A549 (cell line): Measurements from ENCODE around the gene ALG12. TPM values are rescaled to one million over a fixed set of nuclear protein-coding genes. Genes with fewer than 3 reads are reported as not detected.

Experiments
- ATAC-seq, 2 experiments: fragments of 200-7000 bp in 1 of 2; fragments of >200 bp in 1 of 2; cut with Nextera tagmentation in 1 of 2; cut with Tn5 transposase in 1 of 2; 3 replicates each; pipeline versions ENCODE4 v1.8.0 to v1.9.1; 2018 to 2020; ENCODE audit warnings: mild to moderate bottlenecking in 1 of 2, moderate library complexity in 1 of 2
- CTCF ChIA-PET: fragments of 300-600 bp; sonication (Branson Sonifier 250); formaldehyde crosslinking; extraction: SDS; loops from one replicate; lab custom pipeline; 2021; ENCODE audit warnings: antibody characterized with exemption, inconsistent platforms; lab: Yijun Ruan, JAX
- POLR2A ChIA-PET: fragments of 350-600 bp; formaldehyde crosslinking; extraction: SDS; loops from one replicate; lab custom pipeline; 2021; ENCODE audit warnings: antibody characterized with exemption, inconsistent platforms; lab: Yijun Ruan, JAX
- DNase-seq, 2 experiments: peaks; one replicate each; pipeline versions ENCODE4 v3.0.0 to v3.0.0-alpha.2; 2011 to 2016; ENCODE audit warnings: low read depth in 1 of 2, low spot score in 1 of 2
- FAIRE-seq: peaks from 2 replicates; lab custom pipeline; 2011; peaks lifted over from hg19 to GRCh38; lab: Jason Lieb, UNC
- H3K27ac ChIP-seq, 2 experiments: fragments of >200 bp; sonication (Bioruptor Twin); formaldehyde crosslinking; 3 replicates each; pipeline ENCODE4 v1.5.1; 2016 to 2017
- H3K4me1 ChIP-seq: fragments of >200 bp; sonication (Bioruptor Twin); formaldehyde crosslinking; 3 replicates; pipeline ENCODE4 v1.6.1; 2016
- H3K4me2 ChIP-seq: fragments of >200 bp; sonication (Bioruptor Twin); formaldehyde crosslinking; 3 replicates; pipeline ENCODE4 v1.6.1; 2016
- H3K4me3 ChIP-seq: fragments of >200 bp; sonication (Bioruptor Twin); formaldehyde crosslinking; 3 replicates; pipeline ENCODE4 v1.5.1; 2016
- H3K9me3 ChIP-seq: fragments of >200 bp; sonication (Bioruptor Twin); formaldehyde crosslinking; 3 replicates; pipeline ENCODE4 v1.6.1; 2016
- BHLHE40 ChIP-seq: IDR thresholded peaks from 2 replicates; pipeline ENCODE4 v1.6.1; 2012; ENCODE audit warnings: low read depth, low read length, inconsistent platforms
- CBX2 ChIP-seq: fragments of 200-600 bp; sonication (generic); IDR thresholded peaks from 2 replicates; pipeline ENCODE4 v1.6.1; 2016; ENCODE audit warnings: low read depth, mild to moderate bottlenecking, borderline replicate concordance
- CHD2 ChIP-seq: fragments of 150-350 bp; IDR thresholded peaks from 2 replicates; pipeline ENCODE4 v1.6.1; 2014; ENCODE audit warnings: low read length; ENCODE audit not compliant: partially characterized antibody
- EHF ChIP-seq: fragments of 250-450 bp; sonication (Bioruptor Pico); IDR thresholded peaks from 2 replicates; pipeline ENCODE4 v1.5.0; 2020; ENCODE audit warnings: mild to moderate bottlenecking
- EHMT2 ChIP-seq: fragments of 200-600 bp; sonication (generic); IDR thresholded peaks from 2 replicates; pipeline ENCODE4 v1.6.1; 2016; ENCODE audit warnings: antibody characterized with exemption, low read depth, mild to moderate bottlenecking, moderate library complexity
- FOXS1 ChIP-seq: fragments of 250-450 bp; sonication (Bioruptor Pico); IDR thresholded peaks from 2 replicates; pipeline ENCODE4 v1.5.0; 2020; ENCODE audit warnings: mild to moderate bottlenecking, moderate library complexity
- HOXB5 ChIP-seq: fragments of 250-450 bp; sonication (Bioruptor Pico); IDR thresholded peaks from 2 replicates; pipeline ENCODE4 v1.5.0; 2020; ENCODE audit warnings: mild to moderate bottlenecking, moderate library complexity
- JUN ChIP-seq, 2 experiments: fragments of >200 bp; sonication (Bioruptor Twin); formaldehyde crosslinking; IDR thresholded peaks; 2 replicates in 1 of 2; 3 replicates in 1 of 2; pipeline ENCODE4 v1.6.1; 2016 to 2017
- MAZ ChIP-seq: fragments of 150-350 bp; IDR thresholded peaks from 2 replicates; pipeline ENCODE4 v1.6.1; 2014; ENCODE audit warnings: antibody characterized with exemption, low read depth, low read length, borderline replicate concordance
- MYC ChIP-seq: IDR thresholded peaks from 2 replicates; pipeline ENCODE4 v1.6.1; 2012; ENCODE audit warnings: mild to moderate bottlenecking, inconsistent platforms, low read length, improper control_type of control experiment, borderline replicate concordance
- NPAS2 ChIP-seq: fragments of 250-450 bp; sonication (Bioruptor Pico); IDR thresholded peaks from 2 replicates; pipeline ENCODE4 v1.8.0; 2022; ENCODE audit warnings: mild to moderate bottlenecking, moderate library complexity, borderline replicate concordance
- NR3C1 ChIP-seq: fragments of >200 bp; sonication (Bioruptor Twin); formaldehyde crosslinking; IDR thresholded peaks from 3 replicates; pipeline ENCODE4 v1.6.1; 2017
- RCOR1 ChIP-seq: fragments of 150-350 bp; IDR thresholded peaks from 2 replicates; pipeline ENCODE4 v1.6.1; 2014; ENCODE audit warnings: antibody characterized with exemption, low read length, low read depth
- RFX5 ChIP-seq: fragments of 450-650 bp; IDR thresholded peaks from 2 replicates; pipeline ENCODE4 v1.7.1; 2014; ENCODE audit warnings: antibody characterized with exemption, mild to moderate bottlenecking, moderate library complexity
- SMC3 ChIP-seq: fragments of >200 bp; sonication (Bioruptor Twin); formaldehyde crosslinking; IDR thresholded peaks from 3 replicates; pipeline ENCODE4 v1.6.1; 2018; ENCODE audit warnings: inconsistent platforms
- SREBF2 ChIP-seq: fragments of 450-650 bp; IDR thresholded peaks from 2 replicates; pipeline ENCODE4 v1.6.1; 2014; ENCODE audit warnings: mild to moderate bottlenecking, moderate library complexity
- TP53 ChIP-seq: fragments of 250-450 bp; sonication (Bioruptor Pico); IDR thresholded peaks from 2 replicates; pipeline ENCODE4 v1.5.0; 2021; ENCODE audit warnings: mild to moderate bottlenecking, moderate library complexity
- ZC3H11A ChIP-seq: fragments of 450-650 bp; IDR thresholded peaks from 2 replicates; pipeline ENCODE4 v1.6.1; 2014; ENCODE audit warnings: antibody characterized with exemption, mild to moderate bottlenecking
- ZFP36 ChIP-seq: fragments of 450-650 bp; IDR thresholded peaks from 2 replicates; pipeline ENCODE4 v1.6.1; 2014; ENCODE audit warnings: borderline replicate concordance; ENCODE audit not compliant: partially characterized antibody
- ZNF302 ChIP-seq: fragments of 250-450 bp; sonication (Bioruptor Pico); IDR thresholded peaks from 2 replicates; pipeline ENCODE4 v1.9.0; 2021; ENCODE audit warnings: inconsistent platforms, mild to moderate bottlenecking, moderate library complexity
- WGBS: methylation state at CpG from one replicate; pipeline ENCODE4 v1.1.6; 2017; ENCODE audit errors: missing lambda C conversion rate; 5-methylcytosine and 5-hydroxymethylcytosine counted together
- polyA plus RNA-seq, 4 experiments: library from polyadenylated mRNA; depleted of rRNA in 3 of 4; stranded (reverse); fragments of >200 nt; fragmentation: RNase III in 1 of 4; extraction: RNeasy Plus Mini Kit Qiagen cat#74134 plus additional on column Dnase treatment in 1 of 4; gene quantifications; 2 replicates in 3 of 4; 3 replicates in 1 of 4; pipeline ENCODE4 v1.2.3, GENCODE V29; 2011 to 2017
- TF ChIP-seq, protein P1 (sequence below): fragments of 250-450 bp; sonication (Bioruptor Pico); IDR thresholded peaks from 2 replicates; pipeline ENCODE4 v1.5.0; 2021; ENCODE audit warnings: mild to moderate bottlenecking, moderate library complexity, borderline replicate concordance
- TF ChIP-seq, protein P2 (sequence below): IDR thresholded peaks from 2 replicates; pipeline ENCODE4 v1.6.1; 2012
- TF ChIP-seq, protein P3 (sequence below): fragments of 250-450 bp; sonication (Bioruptor Pico); IDR thresholded peaks from 2 replicates; pipeline ENCODE4 v1.5.0; 2020; ENCODE audit warnings: low read depth, mild to moderate bottlenecking, moderate library complexity
- TF ChIP-seq, protein P4 (sequence below): IDR thresholded peaks from 2 replicates; pipeline ENCODE4 v1.6.1; 2012; ENCODE audit warnings: low read depth, borderline replicate concordance
- TF ChIP-seq, protein P5 (sequence below): fragments of >200 bp; sonication (Bioruptor Twin); formaldehyde crosslinking; IDR thresholded peaks from 3 replicates; pipeline ENCODE4 v1.5.1; 2016
- TF ChIP-seq, protein P6 (sequence below): fragments of >200 bp; sonication (Bioruptor Twin); formaldehyde crosslinking; IDR thresholded peaks from 2 replicates; pipeline ENCODE4 v1.6.1; 2016
- TF ChIP-seq, protein P7 (sequence below): fragments of 450-650 bp; IDR thresholded peaks from 2 replicates; pipeline ENCODE4 v1.6.1; 2014; ENCODE audit warnings: antibody characterized with exemption

The ALG12 gene
- polyA plus RNA-seq, 2 of the 4 experiments (the other 2 are of a cell fraction) = 4.4 to 7.7 TPM

DNA sequence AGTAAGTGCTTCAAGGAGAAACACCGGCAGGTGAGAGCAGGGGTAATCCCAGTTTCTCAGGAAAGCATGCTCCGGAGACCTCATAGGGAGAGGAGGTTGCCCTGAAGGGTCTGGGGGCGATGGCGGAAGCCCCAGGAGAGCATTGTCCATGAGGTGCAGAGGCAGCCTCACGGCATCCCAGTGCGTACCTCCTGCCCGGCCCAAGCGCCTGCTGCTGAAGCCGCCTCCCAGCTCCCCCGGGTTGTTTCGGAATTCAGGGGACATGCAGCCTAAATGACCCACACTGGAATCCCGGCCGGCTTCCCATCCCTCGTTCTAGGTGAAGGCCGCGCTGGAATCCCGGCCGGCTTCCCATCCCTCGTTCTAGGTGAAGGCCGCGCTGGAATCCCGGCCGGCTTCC lies 61.9 kb downstream of the ALG12 start:
- no peak for ATAC-seq
- Histone ChIP-seq H3K9me3 (no peaks in the 10 kb centered on the region), H3K27ac (no peak overlapping the region), H3K4me1 (peaks cover 12% of the 10 kb centered on the region), H3K4me2 (peak overlapping the region; percentile 86; the same call in 1 of the 3 replicates), H3K4me3 (no peak overlapping the region)
- TF ChIP-seq SREBF2 = no peak
- no peak for TF ChIP-seq RFX5
- TF ChIP-seq, protein P1, sequence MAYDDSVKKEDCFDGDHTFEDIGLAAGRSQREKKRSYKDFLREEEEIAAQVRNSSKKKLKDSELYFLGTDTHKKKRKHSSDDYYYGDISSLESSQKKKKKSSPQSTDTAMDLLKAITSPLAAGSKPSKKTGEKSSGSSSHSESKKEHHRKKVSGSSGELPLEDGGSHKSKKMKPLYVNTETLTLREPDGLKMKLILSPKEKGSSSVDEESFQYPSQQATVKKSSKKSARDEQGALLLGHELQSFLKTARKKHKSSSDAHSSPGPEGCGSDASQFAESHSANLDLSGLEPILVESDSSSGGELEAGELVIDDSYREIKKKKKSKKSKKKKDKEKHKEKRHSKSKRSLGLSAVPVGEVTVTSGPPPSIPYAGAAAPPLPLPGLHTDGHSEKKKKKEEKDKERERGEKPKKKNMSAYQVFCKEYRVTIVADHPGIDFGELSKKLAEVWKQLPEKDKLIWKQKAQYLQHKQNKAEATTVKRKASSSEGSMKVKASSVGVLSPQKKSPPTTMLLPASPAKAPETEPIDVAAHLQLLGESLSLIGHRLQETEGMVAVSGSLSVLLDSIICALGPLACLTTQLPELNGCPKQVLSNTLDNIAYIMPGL (CRISPR knock-in tag) = no peak
- TF ChIP-seq, protein P2, sequence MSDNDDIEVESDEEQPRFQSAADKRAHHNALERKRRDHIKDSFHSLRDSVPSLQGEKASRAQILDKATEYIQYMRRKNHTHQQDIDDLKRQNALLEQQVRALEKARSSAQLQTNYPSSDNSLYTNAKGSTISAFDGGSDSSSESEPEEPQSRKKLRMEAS = no peak
- no peak for TF ChIP-seq ZC3H11A
- no peak for TF ChIP-seq ZNF302 (CRISPR knock-in tag)
- TF ChIP-seq, protein P3, sequence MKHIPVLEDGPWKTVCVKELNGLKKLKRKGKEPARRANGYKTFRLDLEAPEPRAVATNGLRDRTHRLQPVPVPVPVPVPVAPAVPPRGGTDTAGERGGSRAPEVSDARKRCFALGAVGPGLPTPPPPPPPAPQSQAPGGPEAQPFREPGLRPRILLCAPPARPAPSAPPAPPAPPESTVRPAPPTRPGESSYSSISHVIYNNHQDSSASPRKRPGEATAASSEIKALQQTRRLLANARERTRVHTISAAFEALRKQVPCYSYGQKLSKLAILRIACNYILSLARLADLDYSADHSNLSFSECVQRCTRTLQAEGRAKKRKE = no peak
- TF ChIP-seq, protein P4, sequence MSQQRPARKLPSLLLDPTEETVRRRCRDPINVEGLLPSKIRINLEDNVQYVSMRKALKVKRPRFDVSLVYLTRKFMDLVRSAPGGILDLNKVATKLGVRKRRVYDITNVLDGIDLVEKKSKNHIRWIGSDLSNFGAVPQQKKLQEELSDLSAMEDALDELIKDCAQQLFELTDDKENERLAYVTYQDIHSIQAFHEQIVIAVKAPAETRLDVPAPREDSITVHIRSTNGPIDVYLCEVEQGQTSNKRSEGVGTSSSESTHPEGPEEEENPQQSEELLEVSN = no peak
- no peak for TF ChIP-seq MAZ
- TF ChIP-seq, protein P5, sequence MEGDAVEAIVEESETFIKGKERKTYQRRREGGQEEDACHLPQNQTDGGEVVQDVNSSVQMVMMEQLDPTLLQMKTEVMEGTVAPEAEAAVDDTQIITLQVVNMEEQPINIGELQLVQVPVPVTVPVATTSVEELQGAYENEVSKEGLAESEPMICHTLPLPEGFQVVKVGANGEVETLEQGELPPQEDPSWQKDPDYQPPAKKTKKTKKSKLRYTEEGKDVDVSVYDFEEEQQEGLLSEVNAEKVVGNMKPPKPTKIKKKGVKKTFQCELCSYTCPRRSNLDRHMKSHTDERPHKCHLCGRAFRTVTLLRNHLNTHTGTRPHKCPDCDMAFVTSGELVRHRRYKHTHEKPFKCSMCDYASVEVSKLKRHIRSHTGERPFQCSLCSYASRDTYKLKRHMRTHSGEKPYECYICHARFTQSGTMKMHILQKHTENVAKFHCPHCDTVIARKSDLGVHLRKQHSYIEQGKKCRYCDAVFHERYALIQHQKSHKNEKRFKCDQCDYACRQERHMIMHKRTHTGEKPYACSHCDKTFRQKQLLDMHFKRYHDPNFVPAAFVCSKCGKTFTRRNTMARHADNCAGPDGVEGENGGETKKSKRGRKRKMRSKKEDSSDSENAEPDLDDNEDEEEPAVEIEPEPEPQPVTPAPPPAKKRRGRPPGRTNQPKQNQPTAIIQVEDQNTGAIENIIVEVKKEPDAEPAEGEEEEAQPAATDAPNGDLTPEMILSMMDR = no peak
- TF ChIP-seq JUN (IDR thresholded peaks at IDR 0.05) = no peak
- no peak for TF ChIP-seq HOXB5 (CRISPR knock-in tag)
- TF ChIP-seq MYC = no peak
- TF ChIP-seq SMC3 = no peak
- POLR2A ChIA-PET = no interaction called here
- no peak for FAIRE-seq
- WGBS = 97% methylated on average over 22 of the region's 23 CpGs
- CTCF ChIA-PET = interaction anchor here (1.2 kb wide), 1 partner anchor 59 kb away, joined by 4 read pairs; no protein-coding TSS in a partner anchor
- DNase-seq = no peak

DNA sequence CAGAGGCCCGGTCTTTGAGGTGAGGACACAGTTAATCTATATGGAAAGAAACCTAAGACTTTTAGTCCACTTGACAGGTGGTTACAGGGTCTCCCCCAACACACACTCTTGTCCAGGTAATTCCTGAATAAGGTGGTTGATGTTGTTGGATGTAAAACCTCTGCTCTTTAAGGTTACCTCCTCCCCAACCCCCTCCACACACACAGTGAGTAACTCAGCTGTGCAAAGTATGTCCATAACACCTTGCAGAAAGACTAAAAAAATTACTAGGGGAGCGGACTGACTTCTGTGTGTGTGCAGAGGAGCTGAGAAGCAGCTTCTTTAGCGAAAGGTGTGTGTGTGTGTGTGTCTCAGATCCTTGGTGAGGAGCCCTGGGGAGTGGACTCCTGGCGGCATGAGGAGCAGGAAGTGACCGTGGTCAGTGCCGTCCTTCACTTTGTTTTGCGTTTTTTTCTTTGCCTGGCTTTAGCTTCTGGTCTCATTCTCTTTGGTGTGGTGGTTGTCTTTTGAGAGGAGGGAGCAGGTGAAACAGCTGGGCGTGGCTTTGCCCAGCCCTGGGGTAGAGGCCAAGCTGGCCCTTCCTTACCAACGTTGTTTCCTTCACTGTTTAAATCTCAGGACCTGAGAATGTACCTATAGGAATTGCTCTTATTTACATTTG lies 62.9 kb downstream of the ALG12 start:
- Histone ChIP-seq H3K4me3 (peak overlapping the region; percentile 79), H3K9me3 (no peaks in the 10 kb centered on the region), H3K4me1 (peaks cover 12% of the 10 kb centered on the region), H3K4me2 (peak overlapping the region; percentile 86), H3K27ac (0 out of 6 replicates have a peak overlapping the region, but pooled peaks of 1 of the 2 experiments have one; percentile 40)
- ATAC-seq (no peak), DNase-seq (no peak), FAIRE-seq (no peak)
- POLR2A ChIA-PET = no interaction called here
- CTCF ChIA-PET = no interaction called here
- 61% methylated on average over 9 of the region's 9 CpGs for WGBS
- TF ChIP-seq ZNF302 (CRISPR knock-in tag) = no peak
- no peak for TF ChIP-seq CHD2
- TF ChIP-seq, protein P2 = no peak
- TF ChIP-seq EHF (CRISPR knock-in tag) = no peak
- TF ChIP-seq HOXB5 (CRISPR knock-in tag) = no peak
- TF ChIP-seq, protein P6, sequence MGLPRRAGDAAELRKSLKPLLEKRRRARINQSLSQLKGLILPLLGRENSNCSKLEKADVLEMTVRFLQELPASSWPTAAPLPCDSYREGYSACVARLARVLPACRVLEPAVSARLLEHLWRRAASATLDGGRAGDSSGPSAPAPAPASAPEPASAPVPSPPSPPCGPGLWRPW = no peak
- no peak for TF ChIP-seq FOXS1
- TF ChIP-seq BHLHE40 = no peak
- no peak for TF ChIP-seq RCOR1
- no peak for TF ChIP-seq CBX2
- TF ChIP-seq RFX5 = no peak
- no peak for TF ChIP-seq SREBF2
- TF ChIP-seq, protein P7, sequence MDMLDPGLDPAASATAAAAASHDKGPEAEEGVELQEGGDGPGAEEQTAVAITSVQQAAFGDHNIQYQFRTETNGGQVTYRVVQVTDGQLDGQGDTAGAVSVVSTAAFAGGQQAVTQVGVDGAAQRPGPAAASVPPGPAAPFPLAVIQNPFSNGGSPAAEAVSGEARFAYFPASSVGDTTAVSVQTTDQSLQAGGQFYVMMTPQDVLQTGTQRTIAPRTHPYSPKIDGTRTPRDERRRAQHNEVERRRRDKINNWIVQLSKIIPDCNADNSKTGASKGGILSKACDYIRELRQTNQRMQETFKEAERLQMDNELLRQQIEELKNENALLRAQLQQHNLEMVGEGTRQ = no peak
- TF ChIP-seq ZFP36 = no peak
- no peak for TF ChIP-seq TP53 (CRISPR knock-in tag)
- TF ChIP-seq NPAS2 (CRISPR knock-in tag) = no peak
- no peak for TF ChIP-seq EHMT2
- TF ChIP-seq NR3C1 = no peak
- no peak for TF ChIP-seq SMC3
